Smooth muscle cell (in vitro differentiated cells): ENCODE results near the gene TFEC. TPM values are rescaled to one million over a fixed set of nuclear protein-coding genes. Genes with fewer than 3 reads are reported as not detected.

Experiments
- DNase-seq: peaks from one replicate; lab custom pipeline; 2025; ENCODE audit not compliant: unreplicated experiment; lab: John Stamatoyannopoulos, UW
- H2AFZ ChIP-seq: fragments of 200-600 bp; sonication (generic); 2 replicates; pipeline ENCODE4 v1.6.0; 2016; ENCODE audit warnings: antibody characterized with exemption, low read depth, mild to moderate bottlenecking
- H3F3A ChIP-seq: fragments of 200-600 bp; sonication (generic); 2 replicates; pipeline ENCODE4 v1.6.0; 2017; ENCODE audit warnings: antibody characterized with exemption, low read depth
- H3K27ac ChIP-seq: fragments of 200-600 bp; sonication (generic); 2 replicates; pipeline ENCODE4 v1.5.1; 2016; ENCODE audit warnings: low read depth, mild to moderate bottlenecking
- H3K27me3 ChIP-seq: fragments of 200-600 bp; sonication (generic); 2 replicates; pipeline ENCODE4 v1.6.1; 2016; ENCODE audit warnings: low read depth, mild to moderate bottlenecking
- H3K36me3 ChIP-seq: fragments of 200-600 bp; sonication (generic); 2 replicates; pipeline ENCODE4 v1.5.1; 2016; ENCODE audit warnings: low read depth
- H3K4me1 ChIP-seq: fragments of 200-600 bp; sonication (generic); 2 replicates; pipeline ENCODE4 v1.5.1; 2016; ENCODE audit warnings: low read depth
- H3K4me2 ChIP-seq: fragments of 200-600 bp; sonication (generic); 2 replicates; pipeline ENCODE4 v1.6.0; 2016; ENCODE audit warnings: mild to moderate bottlenecking
- H3K4me3 ChIP-seq: fragments of 200-600 bp; sonication (generic); 2 replicates; pipeline ENCODE4 v1.5.1; 2016; ENCODE audit warnings: mild to moderate bottlenecking
- H3K79me2 ChIP-seq: fragments of 200-600 bp; sonication (generic); 2 replicates; pipeline ENCODE4 v1.6.0; 2016; ENCODE audit warnings: low read depth, mild to moderate bottlenecking
- H3K9ac ChIP-seq: fragments of 200-600 bp; sonication (generic); 2 replicates; pipeline ENCODE4 v1.6.0; 2016; ENCODE audit warnings: low read depth
- H3K9me3 ChIP-seq: fragments of 200-600 bp; sonication (generic); replicated peaks from 2 replicates; pipeline ENCODE4 v1.5.1; 2016; ENCODE audit warnings: low read depth
- H4K20me1 ChIP-seq: fragments of 200-600 bp; sonication (generic); 2 replicates; pipeline ENCODE4 v1.6.0; 2016; ENCODE audit warnings: low read depth
- WGBS: methylation state at CpG from one replicate; pipeline ENCODE4 v1.1.7; 2016; ENCODE audit warnings: low lambda C conversion rate; 5-methylcytosine and 5-hydroxymethylcytosine counted together
- polyA plus RNA-seq: library from polyadenylated mRNA; unstranded; fragments of >200 nt; fragmentation: Nextera tagmentation; extraction: Ambion mirVana; gene quantifications from 2 replicates; pipeline ENCODE4 v1.2.1, GENCODE V29; 2016
- total RNA-seq: library from RNA; depleted of rRNA; stranded (reverse); fragments of >200 nt; gene quantifications from 2 replicates; pipeline ENCODE4 v1.2.3, GENCODE V29; 2014
- TF ChIP-seq, protein P1 (sequence below): fragments of 200-600 bp; sonication (generic); IDR thresholded peaks from 2 replicates; pipeline ENCODE4 v1.5.1; 2017; ENCODE audit warnings: borderline replicate concordance, mild to moderate bottlenecking, antibody characterized with exemption; ENCODE audit not compliant: insufficient read depth, poor library complexity, severe bottlenecking

TFEC gene
- total and polyA plus RNA-seq, 2 experiments from 2014 or later: not detected

- H4K20me1 ChIP-seq: no peaks in the 10 kb centered on the region
- no peak overlapping the region for H3K4me3 ChIP-seq
- H3K27ac ChIP-seq: no peak overlapping the region
- no peaks in the 10 kb centered on the region for H3K27me3 ChIP-seq
- 88% methylated on average over 6 of the region's 6 CpGs for WGBS
- H3K4me2 ChIP-seq: no peak overlapping the region
- no peaks in the 10 kb centered on the region for H3F3A ChIP-seq
- H3K9ac ChIP-seq: no peak overlapping the region
- H3K79me2 ChIP-seq: no peaks in the 10 kb centered on the region
- no peaks in the 10 kb centered on the region for H3K4me1 ChIP-seq
- TF ChIP-seq, protein P1, sequence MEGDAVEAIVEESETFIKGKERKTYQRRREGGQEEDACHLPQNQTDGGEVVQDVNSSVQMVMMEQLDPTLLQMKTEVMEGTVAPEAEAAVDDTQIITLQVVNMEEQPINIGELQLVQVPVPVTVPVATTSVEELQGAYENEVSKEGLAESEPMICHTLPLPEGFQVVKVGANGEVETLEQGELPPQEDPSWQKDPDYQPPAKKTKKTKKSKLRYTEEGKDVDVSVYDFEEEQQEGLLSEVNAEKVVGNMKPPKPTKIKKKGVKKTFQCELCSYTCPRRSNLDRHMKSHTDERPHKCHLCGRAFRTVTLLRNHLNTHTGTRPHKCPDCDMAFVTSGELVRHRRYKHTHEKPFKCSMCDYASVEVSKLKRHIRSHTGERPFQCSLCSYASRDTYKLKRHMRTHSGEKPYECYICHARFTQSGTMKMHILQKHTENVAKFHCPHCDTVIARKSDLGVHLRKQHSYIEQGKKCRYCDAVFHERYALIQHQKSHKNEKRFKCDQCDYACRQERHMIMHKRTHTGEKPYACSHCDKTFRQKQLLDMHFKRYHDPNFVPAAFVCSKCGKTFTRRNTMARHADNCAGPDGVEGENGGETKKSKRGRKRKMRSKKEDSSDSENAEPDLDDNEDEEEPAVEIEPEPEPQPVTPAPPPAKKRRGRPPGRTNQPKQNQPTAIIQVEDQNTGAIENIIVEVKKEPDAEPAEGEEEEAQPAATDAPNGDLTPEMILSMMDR: no peak
- no peaks in the 10 kb centered on the region for H3K36me3 ChIP-seq
- no peak overlapping the region for H2AFZ ChIP-seq
- H3K9me3 ChIP-seq: no peaks in the 10 kb centered on the region
- no peak for DNase-seq
Measured at GRCh38 chr7:116045532-116045931, 15.0 kb upstream of the TFEC start.

DNA sequence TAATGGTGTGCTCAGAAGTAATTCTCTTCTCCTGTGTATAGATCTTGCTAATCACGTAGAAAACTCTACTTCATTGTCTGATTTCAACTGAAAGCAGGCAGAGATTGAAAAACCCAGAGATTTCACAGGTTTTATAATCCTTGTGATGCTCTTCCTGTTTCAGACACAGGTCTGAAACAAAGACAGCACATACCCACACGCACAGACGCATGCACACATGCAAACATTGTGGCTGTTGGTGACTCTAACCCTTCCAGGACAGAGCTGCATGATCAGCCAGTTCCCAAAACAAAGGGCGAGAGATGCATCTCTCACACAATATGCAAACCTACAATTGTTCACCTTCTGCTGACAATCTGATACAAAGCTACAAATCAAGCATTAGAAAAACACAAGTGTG is 11.1 kb upstream of the TFEC start:
- no peak overlapping the region for H3K27ac ChIP-seq
- TF ChIP-seq, protein P1: no peak
- H3K36me3 ChIP-seq: no peaks in the 10 kb centered on the region
- H3K9ac ChIP-seq: no peak overlapping the region
- H2AFZ ChIP-seq: no peak overlapping the region
- no peak overlapping the region for H3K4me2 ChIP-seq
- H3K79me2 ChIP-seq: no peaks in the 10 kb centered on the region
- no peak overlapping the region for H3K4me3 ChIP-seq
- no peaks in the 10 kb centered on the region for H4K20me1 ChIP-seq
- 81% methylated on average over 4 of the region's 4 CpGs for WGBS
- no peak for DNase-seq
- no peaks in the 10 kb centered on the region for H3K4me1 ChIP-seq
- no peaks in the 10 kb centered on the region for H3K9me3 ChIP-seq
- H3K27me3 ChIP-seq: no peaks in the 10 kb centered on the region
- H3F3A ChIP-seq: no peaks in the 10 kb centered on the region

- Histone ChIP-seq H4K20me1 (no peaks in the 10 kb centered on the region), H3K9me3 (no peaks in the 10 kb centered on the region), H3K4me2 (no peak overlapping the region), H3K79me2 (no peaks in the 10 kb centered on the region), H3F3A (no peaks in the 10 kb centered on the region), H3K27ac (no peak overlapping the region), H3K9ac (no peak overlapping the region), H3K4me3 (no peak overlapping the region), H3K27me3 (no peaks in the 10 kb centered on the region), H3K4me1 (no peaks in the 10 kb centered on the region), H3K36me3 (no peaks in the 10 kb centered on the region), H2AFZ (no peak overlapping the region)
- TF ChIP-seq, protein P1: no peak
- 91% methylated on average over 2 of the region's 2 CpGs for WGBS
- no peak for DNase-seq
Measured at GRCh38 chr7:116037401-116037800, 6.8 kb upstream of the TFEC start.

- no peaks in the 10 kb centered on the region for H4K20me1 ChIP-seq
- H3K4me2 ChIP-seq: no peak overlapping the region
- H3K9ac ChIP-seq: no peak overlapping the region
Measured at GRCh38 chr7:116034411-116034810, 3.8 kb upstream of the TFEC start.

More at GRCh38 chr7:116034411-116034810, 3.8 kb upstream of the TFEC start:
- Histone ChIP-seq H3F3A (no peaks in the 10 kb centered on the region), H2AFZ (no peak overlapping the region), H3K27ac (no peak overlapping the region), H3K9me3 (no peaks in the 10 kb centered on the region), H3K4me3 (no peak overlapping the region), H3K27me3 (no peaks in the 10 kb centered on the region), H3K79me2 (no peaks in the 10 kb centered on the region), H3K36me3 (no peaks in the 10 kb centered on the region), H3K4me1 (no peaks in the 10 kb centered on the region)
- DNase-seq: no peak
- TF ChIP-seq, protein P1: no peak
- 98% methylated on average over 3 of the region's 3 CpGs for WGBS
